Measurements from ENCODE around the gene SIGLEC11. TPM values are rescaled to one million over a fixed set of nuclear protein-coding genes. Genes with fewer than 3 reads are reported as not detected.
A peak's percentile ranks its signal among the peaks of the same experiment; 100 is the strongest.

The SIGLEC11 gene
- total and polyA plus RNA-seq, 2 of the 13 experiments (the other 11 are each of a cell fraction or from before 2014, with no cell fraction given), result not detected

DNA sequence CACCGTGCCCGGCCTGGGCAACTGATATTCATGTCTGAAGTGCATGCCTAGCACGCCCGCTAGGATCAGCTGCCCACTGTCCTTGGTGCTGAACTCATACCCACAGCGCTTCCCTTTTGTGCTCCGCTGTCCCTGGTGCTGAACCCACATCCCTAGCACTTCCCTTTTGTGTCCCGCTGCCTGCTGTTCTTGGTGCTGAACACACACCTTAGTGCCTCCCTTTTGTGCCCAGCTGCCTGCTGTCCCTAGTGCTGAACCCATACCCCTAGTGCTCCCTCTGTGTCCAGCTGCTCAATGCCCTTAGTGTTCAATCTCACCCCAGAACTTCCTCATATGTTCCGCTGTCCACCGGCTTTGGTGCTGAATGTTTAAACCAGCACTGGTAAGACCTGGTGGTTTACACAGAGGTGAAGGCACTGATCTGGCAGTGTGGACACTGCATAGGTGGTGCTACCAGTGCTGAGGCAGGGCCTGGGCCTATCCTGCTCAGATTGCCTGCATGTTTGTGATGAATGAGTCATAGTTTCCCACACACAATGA, 26.3 kb upstream of the SIGLEC11 start (continued):
- TF ChIP-seq MBNL3 (CRISPR knock-in tag; conservative IDR thresholded peaks at IDR 0.05), result 0 out of 2 replicates have a peak, but pooled peaks have one; percentile 57
- TF ChIP-seq BRCA1 (CRISPR knock-in tag; IDR thresholded peaks at IDR 0.05), result peak; percentile 100
- TF ChIP-seq, protein P1, sequence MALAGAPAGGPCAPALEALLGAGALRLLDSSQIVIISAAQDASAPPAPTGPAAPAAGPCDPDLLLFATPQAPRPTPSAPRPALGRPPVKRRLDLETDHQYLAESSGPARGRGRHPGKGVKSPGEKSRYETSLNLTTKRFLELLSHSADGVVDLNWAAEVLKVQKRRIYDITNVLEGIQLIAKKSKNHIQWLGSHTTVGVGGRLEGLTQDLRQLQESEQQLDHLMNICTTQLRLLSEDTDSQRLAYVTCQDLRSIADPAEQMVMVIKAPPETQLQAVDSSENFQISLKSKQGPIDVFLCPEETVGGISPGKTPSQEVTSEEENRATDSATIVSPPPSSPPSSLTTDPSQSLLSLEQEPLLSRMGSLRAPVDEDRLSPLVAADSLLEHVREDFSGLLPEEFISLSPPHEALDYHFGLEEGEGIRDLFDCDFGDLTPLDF (CRISPR knock-in tag; IDR thresholded peaks at IDR 0.05), result peak; percentile 98
- TF ChIP-seq, protein P2, sequence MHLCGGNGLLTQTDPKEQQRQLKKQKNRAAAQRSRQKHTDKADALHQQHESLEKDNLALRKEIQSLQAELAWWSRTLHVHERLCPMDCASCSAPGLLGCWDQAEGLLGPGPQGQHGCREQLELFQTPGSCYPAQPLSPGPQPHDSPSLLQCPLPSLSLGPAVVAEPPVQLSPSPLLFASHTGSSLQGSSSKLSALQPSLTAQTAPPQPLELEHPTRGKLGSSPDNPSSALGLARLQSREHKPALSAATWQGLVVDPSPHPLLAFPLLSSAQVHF (CRISPR knock-in tag; IDR thresholded peaks at IDR 0.05), result peak; percentile 100
- TF ChIP-seq, protein P3, sequence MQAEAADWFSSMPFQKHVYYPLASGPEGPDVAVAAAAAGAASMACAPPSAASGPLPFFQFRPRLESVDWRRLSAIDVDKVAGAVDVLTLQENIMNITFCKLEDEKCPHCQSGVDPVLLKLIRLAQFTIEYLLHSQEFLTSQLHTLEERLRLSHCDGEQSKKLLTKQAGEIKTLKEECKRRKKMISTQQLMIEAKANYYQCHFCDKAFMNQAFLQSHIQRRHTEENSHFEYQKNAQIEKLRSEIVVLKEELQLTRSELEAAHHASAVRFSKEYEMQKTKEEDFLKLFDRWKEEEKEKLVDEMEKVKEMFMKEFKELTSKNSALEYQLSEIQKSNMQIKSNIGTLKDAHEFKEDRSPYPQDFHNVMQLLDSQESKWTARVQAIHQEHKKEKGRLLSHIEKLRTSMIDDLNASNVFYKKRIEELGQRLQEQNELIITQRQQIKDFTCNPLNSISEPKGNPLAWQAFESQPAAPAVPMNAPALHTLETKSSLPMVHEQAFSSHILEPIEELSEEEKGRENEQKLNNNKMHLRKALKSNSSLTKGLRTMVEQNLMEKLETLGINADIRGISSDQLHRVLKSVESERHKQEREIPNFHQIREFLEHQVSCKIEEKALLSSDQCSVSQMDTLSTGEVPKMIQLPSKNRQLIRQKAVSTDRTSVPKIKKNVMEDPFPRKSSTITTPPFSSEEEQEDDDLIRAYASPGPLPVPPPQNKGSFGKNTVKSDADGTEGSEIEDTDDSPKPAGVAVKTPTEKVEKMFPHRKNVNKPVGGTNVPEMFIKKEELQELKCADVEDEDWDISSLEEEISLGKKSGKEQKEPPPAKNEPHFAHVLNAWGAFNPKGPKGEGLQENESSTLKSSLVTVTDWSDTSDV (CRISPR knock-in tag; IDR thresholded peaks at IDR 0.05), result peak; percentile 100
- peak; percentile 100 for TF ChIP-seq ZNF788 (CRISPR knock-in tag; IDR thresholded peaks at IDR 0.05; ENCODE audit: borderline replicate concordance)
- TF ChIP-seq SMARCC2 (IDR thresholded peaks at IDR 0.05), result no peak
- TF ChIP-seq, protein P4, sequence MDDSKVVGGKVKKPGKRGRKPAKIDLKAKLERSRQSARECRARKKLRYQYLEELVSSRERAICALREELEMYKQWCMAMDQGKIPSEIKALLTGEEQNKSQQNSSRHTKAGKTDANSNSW (CRISPR knock-in tag; IDR thresholded peaks at IDR 0.05; ENCODE audit: borderline replicate concordance), result peak; percentile 99
- TF ChIP-seq EED (CRISPR knock-in tag; IDR thresholded peaks at IDR 0.05), result peak; percentile 100
- no peak for TF ChIP-seq YY1 (IDR thresholded peaks at IDR 0.05; ENCODE audit: insufficient read depth, insufficient replicate concordance, low read depth, low read length)
- TF ChIP-seq SAP130 (CRISPR knock-in tag; IDR thresholded peaks at IDR 0.05; ENCODE audit: low read depth), result peak; percentile 100
- no peak for TF ChIP-seq HNF4G (IDR thresholded peaks at IDR 0.05; ENCODE audit: borderline replicate concordance, low read depth, low read length)
- peak; percentile 94 for TF ChIP-seq HNF4G (CRISPR knock-in tag; IDR thresholded peaks at IDR 0.05; ENCODE audit: borderline replicate concordance, low read depth)
- TF ChIP-seq, protein P5, sequence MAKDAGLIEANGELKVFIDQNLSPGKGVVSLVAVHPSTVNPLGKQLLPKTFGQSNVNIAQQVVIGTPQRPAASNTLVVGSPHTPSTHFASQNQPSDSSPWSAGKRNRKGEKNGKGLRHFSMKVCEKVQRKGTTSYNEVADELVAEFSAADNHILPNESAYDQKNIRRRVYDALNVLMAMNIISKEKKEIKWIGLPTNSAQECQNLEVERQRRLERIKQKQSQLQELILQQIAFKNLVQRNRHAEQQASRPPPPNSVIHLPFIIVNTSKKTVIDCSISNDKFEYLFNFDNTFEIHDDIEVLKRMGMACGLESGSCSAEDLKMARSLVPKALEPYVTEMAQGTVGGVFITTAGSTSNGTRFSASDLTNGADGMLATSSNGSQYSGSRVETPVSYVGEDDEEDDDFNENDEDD (CRISPR knock-in tag; IDR thresholded peaks at IDR 0.05; ENCODE audit: borderline replicate concordance), result peak; percentile 88; the same call in 1 of the 2 replicates
- TF ChIP-seq TOE1 (CRISPR knock-in tag; IDR thresholded peaks at IDR 0.05), result peak; percentile 100
- TF ChIP-seq, protein P6, sequence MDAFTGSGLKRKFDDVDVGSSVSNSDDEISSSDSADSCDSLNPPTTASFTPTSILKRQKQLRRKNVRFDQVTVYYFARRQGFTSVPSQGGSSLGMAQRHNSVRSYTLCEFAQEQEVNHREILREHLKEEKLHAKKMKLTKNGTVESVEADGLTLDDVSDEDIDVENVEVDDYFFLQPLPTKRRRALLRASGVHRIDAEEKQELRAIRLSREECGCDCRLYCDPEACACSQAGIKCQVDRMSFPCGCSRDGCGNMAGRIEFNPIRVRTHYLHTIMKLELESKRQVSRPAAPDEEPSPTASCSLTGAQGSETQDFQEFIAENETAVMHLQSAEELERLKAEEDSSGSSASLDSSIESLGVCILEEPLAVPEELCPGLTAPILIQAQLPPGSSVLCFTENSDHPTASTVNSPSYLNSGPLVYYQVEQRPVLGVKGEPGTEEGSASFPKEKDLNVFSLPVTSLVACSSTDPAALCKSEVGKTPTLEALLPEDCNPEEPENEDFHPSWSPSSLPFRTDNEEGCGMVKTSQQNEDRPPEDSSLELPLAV (CRISPR knock-in tag; conservative IDR thresholded peaks at IDR 0.05; ENCODE audit: low read depth), result peak; percentile 99
- peak; percentile 99 for TF ChIP-seq ZBTB1 (CRISPR knock-in tag; IDR thresholded peaks at IDR 0.05; ENCODE audit: borderline replicate concordance)
- TF ChIP-seq, protein P7, sequence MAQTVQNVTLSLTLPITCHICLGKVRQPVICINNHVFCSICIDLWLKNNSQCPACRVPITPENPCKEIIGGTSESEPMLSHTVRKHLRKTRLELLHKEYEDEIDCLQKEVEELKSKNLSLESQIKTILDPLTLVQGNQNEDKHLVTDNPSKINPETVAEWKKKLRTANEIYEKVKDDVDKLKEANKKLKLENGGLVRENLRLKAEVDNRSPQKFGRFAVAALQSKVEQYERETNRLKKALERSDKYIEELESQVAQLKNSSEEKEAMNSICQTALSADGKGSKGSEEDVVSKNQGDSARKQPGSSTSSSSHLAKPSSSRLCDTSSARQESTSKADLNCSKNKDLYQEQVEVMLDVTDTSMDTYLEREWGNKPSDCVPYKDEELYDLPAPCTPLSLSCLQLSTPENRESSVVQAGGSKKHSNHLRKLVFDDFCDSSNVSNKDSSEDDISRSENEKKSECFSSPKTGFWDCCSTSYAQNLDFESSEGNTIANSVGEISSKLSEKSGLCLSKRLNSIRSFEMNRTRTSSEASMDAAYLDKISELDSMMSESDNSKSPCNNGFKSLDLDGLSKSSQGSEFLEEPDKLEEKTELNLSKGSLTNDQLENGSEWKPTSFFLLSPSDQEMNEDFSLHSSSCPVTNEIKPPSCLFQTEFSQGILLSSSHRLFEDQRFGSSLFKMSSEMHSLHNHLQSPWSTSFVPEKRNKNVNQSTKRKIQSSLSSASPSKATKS (CRISPR knock-in tag; IDR thresholded peaks at IDR 0.05), result peak; percentile 100
- peak; percentile 100 for TF ChIP-seq ZNF33A (CRISPR knock-in tag; IDR thresholded peaks at IDR 0.05; ENCODE audit: borderline replicate concordance)
